Glutamatergic neuron (in vitro differentiated cells): ENCODE data around the gene MAST2. TPM values are rescaled to one million over a fixed set of nuclear protein-coding genes. Genes with fewer than 3 reads are reported as not detected.
"Not testable (repeated sequence)": the region's sequence is repeated elsewhere in the genome, so short reads cannot be mapped to it uniquely, and the experiment has no call there.

ENCODE experiments used
- DNase-seq: peaks from one replicate; pipeline ENCODE4 v3.0.0; 2022
- H3K27ac Mint-ChIP-seq: one replicate; pipeline ENCODE4 v1.8.0; 2020; ENCODE audit warnings: mild to moderate bottlenecking, mixed read lengths, inconsistent platforms; ENCODE audit not compliant: unreplicated experiment
- H3K27me3 Mint-ChIP-seq: one replicate; pipeline ENCODE4 v1.8.0; 2020; ENCODE audit warnings: mild to moderate bottlenecking, moderate library complexity, mixed read lengths, inconsistent platforms; ENCODE audit not compliant: unreplicated experiment
- H3K36me3 Mint-ChIP-seq: one replicate; pipeline ENCODE4 v1.8.0; 2020; ENCODE audit warnings: mild to moderate bottlenecking, mixed read lengths, inconsistent platforms; ENCODE audit not compliant: unreplicated experiment
- H3K4me1 Mint-ChIP-seq: one replicate; pipeline ENCODE4 v1.8.0; 2020; ENCODE audit warnings: mild to moderate bottlenecking, low read depth, mixed read lengths, inconsistent platforms; ENCODE audit not compliant: unreplicated experiment
- H3K4me3 Mint-ChIP-seq: one replicate; pipeline ENCODE4 v1.8.0; 2020; ENCODE audit warnings: mild to moderate bottlenecking, mixed read lengths, inconsistent platforms; ENCODE audit not compliant: unreplicated experiment
- H3K9me3 Mint-ChIP-seq: one replicate; pipeline ENCODE4 v1.8.0; 2020; ENCODE audit warnings: mild to moderate bottlenecking, moderate library complexity, mixed read lengths, inconsistent platforms; ENCODE audit not compliant: unreplicated experiment
- CTCF ChIP-seq: fragments of 200-600 bp; sonication (generic); IDR thresholded peaks from one replicate; pipeline ENCODE4 v1.5.0; 2021; ENCODE audit not compliant: partially characterized antibody, unreplicated experiment
- total RNA-seq: library from RNA; stranded (reverse); fragmentation: NEBNext Ultra II Directional; extraction: Animal tissue kit (Norgen Biotek cat#: 25700); gene quantifications from one replicate; pipeline ENCODE4 v1.2.1, GENCODE V29; 2021; ENCODE audit not compliant: unreplicated experiment

MAST2 gene
- total RNA-seq, 1 donor from 2014 or later = 95.1 TPM

- Mint-ChIP-seq H3K9me3 (peaks cover 6% of the 10 kb centered on the region), H3K4me3 (no peak overlapping the region), H3K36me3 (no peaks in the 10 kb centered on the region), H3K27ac (no peak overlapping the region), H3K4me1 (peaks cover 26% of the 10 kb centered on the region), H3K27me3 (no peaks in the 10 kb centered on the region)
- DNase-seq = no peak
- no peak for TF ChIP-seq CTCF
Observed at GRCh38 chr1:45930258-45931150, 127.1 kb downstream of the MAST2 start.

GRCh38 chr1:45932205-45932604 lies 128.8 kb downstream of the MAST2 start:
- H3K9me3 Mint-ChIP-seq, H3K27ac Mint-ChIP-seq, H3K27me3 Mint-ChIP-seq, H3K36me3 Mint-ChIP-seq, DNase-seq, H3K4me3 Mint-ChIP-seq: not testable (repeated sequence)
- H3K4me1 Mint-ChIP-seq = peaks cover 14% of the 10 kb centered on the region

DNA sequence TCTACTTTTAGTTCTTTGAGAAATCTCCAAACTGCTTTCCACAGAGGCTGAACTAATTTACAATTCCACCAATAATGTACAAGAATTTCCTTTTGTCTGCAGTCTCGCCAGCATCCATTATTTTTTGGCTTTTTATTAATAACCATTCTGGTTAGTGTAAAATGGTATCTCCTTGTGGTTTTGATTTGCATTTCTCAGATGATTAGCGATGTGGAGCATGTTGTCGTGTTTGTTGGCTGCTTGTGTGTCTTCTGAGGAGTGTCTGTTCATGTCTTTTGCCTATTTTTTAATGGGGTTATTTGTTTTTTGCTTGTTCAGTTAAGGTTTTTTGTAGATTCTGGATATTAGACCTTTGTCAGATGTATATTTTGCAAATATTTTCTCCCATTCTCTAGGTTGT lies 131.5 kb downstream of the MAST2 start:
- no peak for TF ChIP-seq CTCF
- peaks cover 3% of the 10 kb centered on the region for H3K36me3 Mint-ChIP-seq
- no peak for DNase-seq
- H3K27me3 Mint-ChIP-seq = no peaks in the 10 kb centered on the region
- H3K27ac Mint-ChIP-seq = no peak overlapping the region
- H3K4me1 Mint-ChIP-seq = no peaks in the 10 kb centered on the region
- H3K4me3 Mint-ChIP-seq = no peak overlapping the region
- peaks cover 1% of the 10 kb centered on the region for H3K9me3 Mint-ChIP-seq

DNA sequence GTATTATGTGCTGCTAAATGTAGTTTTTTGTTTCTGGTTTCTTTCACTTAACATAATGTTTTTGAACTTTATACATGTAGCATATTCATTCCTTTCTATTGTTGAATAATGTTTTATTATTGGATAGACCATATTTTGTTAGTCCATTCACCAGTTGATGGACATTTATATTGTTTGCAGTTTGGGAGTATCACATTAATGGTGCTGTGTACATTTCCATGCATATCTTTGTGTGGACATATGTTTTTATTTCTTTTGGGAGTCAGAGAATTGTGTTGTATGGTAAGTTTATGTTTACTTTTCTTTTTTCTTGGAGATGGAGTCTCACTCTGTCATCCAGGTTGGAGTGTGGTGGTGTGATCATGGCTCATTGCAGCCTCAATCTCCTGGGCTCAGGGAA lies 134.6 kb downstream of the MAST2 start:
- DNase-seq = no peak
- H3K27ac Mint-ChIP-seq = no peak overlapping the region
- no peaks in the 10 kb centered on the region for H3K4me1 Mint-ChIP-seq
- peaks cover 1% of the 10 kb centered on the region for H3K9me3 Mint-ChIP-seq
- no peak for TF ChIP-seq CTCF
- H3K36me3 Mint-ChIP-seq = peaks cover 3% of the 10 kb centered on the region
- no peaks in the 10 kb centered on the region for H3K27me3 Mint-ChIP-seq
- H3K4me3 Mint-ChIP-seq = no peak overlapping the region

DNA sequence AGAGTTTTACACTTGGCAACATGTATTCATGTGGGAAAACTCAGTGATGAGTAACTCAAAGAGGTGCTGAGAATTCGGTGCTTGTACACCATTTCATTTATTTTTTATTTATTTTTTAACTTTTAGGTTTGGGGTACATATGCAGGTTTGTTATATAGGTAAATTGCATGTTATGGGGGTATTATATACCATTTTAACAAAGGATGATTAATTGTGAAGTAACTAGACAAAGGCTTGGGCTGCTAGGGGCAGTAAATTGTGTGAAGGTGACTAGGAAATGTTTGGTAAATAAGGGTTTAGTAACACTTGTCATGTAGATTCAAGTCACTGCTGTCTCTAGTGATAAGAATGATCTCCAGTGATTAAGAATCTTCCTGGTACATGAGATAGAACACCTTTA lies 139.0 kb downstream of the MAST2 start:
- no peaks in the 10 kb centered on the region for H3K27me3 Mint-ChIP-seq
- peaks cover 3% of the 10 kb centered on the region for H3K36me3 Mint-ChIP-seq
- no peak overlapping the region for H3K27ac Mint-ChIP-seq
- no peaks in the 10 kb centered on the region for H3K9me3 Mint-ChIP-seq
- no peak for TF ChIP-seq CTCF
- no peak for DNase-seq
- no peak overlapping the region for H3K4me3 Mint-ChIP-seq
- peaks cover 3% of the 10 kb centered on the region for H3K4me1 Mint-ChIP-seq
